GOT3 (cell line): ENCODE results near the gene SRP9.
A peak's percentile ranks its signal among the peaks of the same experiment; 100 is the strongest.
"Not testable (repeated sequence)": the region's sequence is repeated elsewhere in the genome, so short reads cannot be mapped to it uniquely, and the experiment has no call there.

Experiments used
- DNase-seq: peaks from one replicate; lab custom pipeline; 2025; ENCODE audit warnings: mixed read lengths; lab: John Stamatoyannopoulos, UW

SRP9 gene

GRCh38 chr1:225774281-225775147, 3.1 kb upstream of the SRP9 start:
- no peak for DNase-seq

GRCh38 chr1:225776294-225776693, 1.3 kb upstream of the SRP9 start:
- no peak for DNase-seq

- no peak for DNase-seq
Measured at GRCh38 chr1:225777058-225777582, 506 bp upstream of the SRP9 start.

GRCh38 chr1:225778337-225778669, 677 bp downstream of the SRP9 start:
- no peak for DNase-seq

- not testable (repeated sequence) for DNase-seq
Measured at GRCh38 chr1:225779165-225779564, 1.5 kb downstream of the SRP9 start.

GRCh38 chr1:225780134-225780533, 2.5 kb downstream of the SRP9 start:
- no peak for DNase-seq

GRCh38 chr1:225780630-225781029, 3.0 kb downstream of the SRP9 start:
- no peak for DNase-seq

- DNase-seq = not testable (repeated sequence)
Measured at GRCh38 chr1:225789142-225789541, 11.5 kb downstream of the SRP9 start.

GRCh38 chr1:225794954-225795353, 17.3 kb downstream of the SRP9 start:
- DNase-seq = no peak

GRCh38 chr1:225796097-225796496, 18.5 kb downstream of the SRP9 start:
- not testable (repeated sequence) for DNase-seq

GRCh38 chr1:225801146-225801545, 23.5 kb downstream of the SRP9 start:
- DNase-seq = not testable (repeated sequence)

GRCh38 chr1:225806249-225806648, 28.6 kb downstream of the SRP9 start:
- no peak for DNase-seq

- not testable (repeated sequence) for DNase-seq
Measured at GRCh38 chr1:225806736-225807135, 29.1 kb downstream of the SRP9 start.

GRCh38 chr1:225808136-225808535, 30.5 kb downstream of the SRP9 start:
- no peak for DNase-seq

GRCh38 chr1:225809842-225810578, 32.4 kb downstream of the SRP9 start, which contains the start of gene EPHX1:
TSS of gene EPHX1 (plus strand) at chr1:225810124. CDS start at chr1:225828730, 18,606 bp downstream.
- peak; percentile 50 for DNase-seq

GRCh38 chr1:225810579-225811538, 33.2 kb downstream of the SRP9 start:
- DNase-seq = not testable (repeated sequence)

- DNase-seq = no peak
Measured at GRCh38 chr1:225811622-225812487, 34.2 kb downstream of the SRP9 start.

GRCh38 chr1:225812488-225813213, 35.0 kb downstream of the SRP9 start:
- DNase-seq = no peak

GRCh38 chr1:225813214-225813964, 35.8 kb downstream of the SRP9 start:
- no peak for DNase-seq
